HepG2 (cell line): ENCODE data around the gene ZDHHC3. TPM values are rescaled to one million over a fixed set of nuclear protein-coding genes. Genes with fewer than 3 reads are reported as not detected.

Source experiments
- ATF7-NPFF ChIP-seq: sonication (generic); formaldehyde crosslinking; IDR thresholded peaks from 2 replicates; pipeline ENCODE4 v1.8.1; 2023; ENCODE audit warnings: mild to moderate bottlenecking, low read depth, missing genetic modification reagents, moderate library complexity
- CENPBD1 ChIP-seq: sonication (generic); formaldehyde crosslinking; IDR thresholded peaks from 2 replicates; pipeline ENCODE4 v1.8.0; 2022; ENCODE audit warnings: missing genetic modification reagents, low read depth, mild to moderate bottlenecking, borderline replicate concordance
- FOSL2 ChIP-seq: sonication (generic); formaldehyde crosslinking; IDR thresholded peaks from 2 replicates; pipeline ENCODE4 v1.4.0; 2020; ENCODE audit warnings: missing genetic modification reagents
- KLF16 ChIP-seq, 2 experiments: sonication (generic) in 1 of 2; formaldehyde crosslinking in 1 of 2; IDR thresholded peaks; 2 replicates each; pipeline versions ENCODE4 v1.6.1 to v1.8.0; 2016 to 2023; ENCODE audit warnings: missing genetic modification reagents in 2 of 2, missing compliant biosample characterization in 1 of 2
- MED1 ChIP-seq: sonication (generic); formaldehyde crosslinking; IDR thresholded peaks from 2 replicates; pipeline ENCODE4 v1.4.0; 2020; ENCODE audit warnings: missing genetic modification reagents
- MED13 ChIP-seq: sonication (generic); formaldehyde crosslinking; IDR thresholded peaks from 2 replicates; pipeline ENCODE4 v1.5.0; 2020; ENCODE audit warnings: missing genetic modification reagents
- POLR2AphosphoS2 ChIP-seq: IDR thresholded peaks from 2 replicates; pipeline ENCODE4 v1.6.1; 2011; ENCODE audit warnings: low read depth, low read length, improper control_type of control experiment
- REPIN1 ChIP-seq: sonication (generic); formaldehyde crosslinking; IDR thresholded peaks from 2 replicates; pipeline ENCODE4 v1.8.0; 2022; ENCODE audit warnings: missing genetic modification reagents, low read depth, mild to moderate bottlenecking, borderline replicate concordance
- SKIL ChIP-seq: sonication (generic); formaldehyde crosslinking; IDR thresholded peaks from 2 replicates; pipeline ENCODE4 v1.8.0; 2022; ENCODE audit warnings: missing genetic modification reagents, mild to moderate bottlenecking, moderate library complexity, borderline replicate concordance
- SRSF9 ChIP-seq: fragments of 200-400 bp; formaldehyde crosslinking; IDR thresholded peaks from 2 replicates; pipeline ENCODE4 v1.6.1; 2018; ENCODE audit warnings: borderline replicate concordance, mild to moderate bottlenecking, low read depth, low read length; ENCODE audit not compliant: insufficient read depth, poor library complexity, severe bottlenecking
- XRCC5 ChIP-seq: fragments of 200-400 bp; formaldehyde crosslinking; optimal IDR thresholded peaks from 2 replicates; pipeline ENCODE3; 2017; ENCODE audit warnings: mild to moderate bottlenecking, low read length
- ZNF512 ChIP-seq: sonication (generic); formaldehyde crosslinking; IDR thresholded peaks from 2 replicates; pipeline ENCODE4 v1.4.0; 2020; ENCODE audit warnings: mild to moderate bottlenecking, missing genetic modification reagents
- ZNF550 ChIP-seq: sonication (generic); formaldehyde crosslinking; IDR thresholded peaks from 2 replicates; pipeline ENCODE4 v1.4.0; 2020; ENCODE audit warnings: mild to moderate bottlenecking, missing genetic modification reagents, borderline replicate concordance
- ZNF746 ChIP-seq: sonication (generic); formaldehyde crosslinking; IDR thresholded peaks from 2 replicates; pipeline ENCODE4 v1.8.0; 2022; ENCODE audit warnings: mild to moderate bottlenecking, missing genetic modification reagents
- polyA plus RNA-seq, 8 experiments: library from polyadenylated mRNA; depleted of rRNA in 3 of 8; stranded (reverse) in 7 of 8; unstranded in 1 of 8; fragments of >200 nt; fragmentation: Illumina TruSeq in 4 of 8; extraction: Trizol in 4 of 8; gene quantifications; 2 replicates each; pipeline versions ENCODE4 v1.2.1 to v1.2.3, GENCODE V29; 2011 to 2016; ENCODE audit warnings: low read depth in 4 of 8, missing spikeins in 1 of 8, mixed read lengths in 1 of 8; ENCODE audit not compliant: insufficient read depth in 1 of 8
- total RNA-seq, 5 experiments: library from RNA; depleted of rRNA; stranded (reverse); fragments of >200 nt; fragmentation: Illumina TruSeq; extraction: Trizol; gene quantifications; 2 replicates each; pipeline ENCODE4 v1.2.3, GENCODE V29; 2016; ENCODE audit warnings: low read depth in 1 of 5

The ZDHHC3 gene
- total and polyA plus RNA-seq, 2 of the 13 experiments (the other 11 are each of a cell fraction or from before 2014, with no cell fraction given) = 44.1 to 65.7 TPM

GRCh38 chr3:44909063-44909462 is 66.9 kb downstream of the ZDHHC3 start (continued):
- no peak for TF ChIP-seq ZNF512 (CRISPR knock-in tag)
- TF ChIP-seq KLF16 (CRISPR knock-in tag; IDR thresholded peaks at IDR 0.05) = no peak
- no peak for TF ChIP-seq ATF7-NPFF (CRISPR knock-in tag)
- no peak for TF ChIP-seq ZNF550 (CRISPR knock-in tag)
- TF ChIP-seq SRSF9 = no peak
- no peak for TF ChIP-seq FOSL2 (CRISPR knock-in tag)
- TF ChIP-seq XRCC5 = no peak
- TF ChIP-seq MED13 (CRISPR knock-in tag) = no peak
- TF ChIP-seq MED1 (CRISPR knock-in tag) = no peak
- TF ChIP-seq SKIL (CRISPR knock-in tag) = no peak
- no peak for TF ChIP-seq CENPBD1
- TF ChIP-seq ZNF746 (CRISPR knock-in tag) = no peak
- TF ChIP-seq REPIN1 (CRISPR knock-in tag) = no peak
- no peak for TF ChIP-seq POLR2AphosphoS2
